LNCaP clone FGC (cell line): Measurements from ENCODE around the gene SLC22A2.

ENCODE experiments used
- DNase-seq: peaks from one replicate; pipeline ENCODE4 v3.0.0-alpha.2; 2011; ENCODE audit warnings: low read depth
- H3K4me3 ChIP-seq: 2 replicates; pipeline ENCODE4 v1.5.1; 2011; ENCODE audit warnings: mild to moderate bottlenecking, low read depth, low read length, control low read depth
- CTCF ChIP-seq: IDR thresholded peaks from 2 replicates; pipeline ENCODE4 v1.5.1; 2012; ENCODE audit warnings: mild to moderate bottlenecking; ENCODE audit not compliant: control insufficient read depth, insufficient read depth; ENCODE audit errors: extremely low read depth

Gene SLC22A2

GRCh38 chr6:160260367-160260766 is 1.7 kb upstream of the SLC22A2 start:
- no peak for TF ChIP-seq CTCF
- no peak overlapping the region for H3K4me3 ChIP-seq
- no peak for DNase-seq

GRCh38 chr6:160259598-160259997 is 977 bp upstream of the SLC22A2 start:
- H3K4me3 ChIP-seq: no peak overlapping the region
- no peak for TF ChIP-seq CTCF
- DNase-seq: no peak

GRCh38 chr6:160259143-160259425 is 463 bp upstream of the SLC22A2 start:
- DNase-seq: no peak
- no peak for TF ChIP-seq CTCF
- H3K4me3 ChIP-seq: no peak overlapping the region

GRCh38 chr6:160256445-160256844 is 2.2 kb downstream of the SLC22A2 start:
- no peak for TF ChIP-seq CTCF
- no peak overlapping the region for H3K4me3 ChIP-seq
- DNase-seq: no peak

- DNase-seq: no peak
- no peak for TF ChIP-seq CTCF
- no peak overlapping the region for H3K4me3 ChIP-seq
Measured at GRCh38 chr6:160254467-160255312, 3.9 kb downstream of the SLC22A2 start.

- DNase-seq: no peak
- no peak overlapping the region for H3K4me3 ChIP-seq
- no peak for TF ChIP-seq CTCF
Measured at GRCh38 chr6:160253714-160254113, 4.9 kb downstream of the SLC22A2 start.

- no peak for TF ChIP-seq CTCF
- no peak overlapping the region for H3K4me3 ChIP-seq
- DNase-seq: no peak
Measured at GRCh38 chr6:160253292-160253691, 5.3 kb downstream of the SLC22A2 start.
